Prostate gland (tissue), 2 donors: ENCODE data around the gene KIAA1755.

Source experiments
- CTCF ChIP-seq, 4 experiments: fragments of 200-600 bp in 2 of 4; fragments of 450-650 bp in 2 of 4; sonication (generic) in 2 of 4; IDR thresholded peaks; 1 replicate in 3 of 4; 2 replicates in 1 of 4; pipeline ENCODE4 v1.5.1; 2016 to 2019; ENCODE audit warnings: antibody characterized with exemption in 4 of 4, mild to moderate bottlenecking in 2 of 4, moderate library complexity in 2 of 4
- POLR2A ChIP-seq: fragments of 450-650 bp; IDR thresholded peaks from one replicate; pipeline ENCODE4 v1.6.1; 2016; ENCODE audit warnings: antibody characterized with exemption, mild to moderate bottlenecking
- POLR2AphosphoS5 ChIP-seq: sonication (generic); formaldehyde crosslinking; IDR thresholded peaks from one replicate; pipeline ENCODE4 v1.6.1; 2017; ENCODE audit warnings: antibody characterized with exemption

- TF ChIP-seq CTCF (IDR thresholded peaks at IDR 0.05), result no peak
- TF ChIP-seq POLR2A, result no peak
- no peak for TF ChIP-seq POLR2AphosphoS5
Measured at GRCh38 chr20:38301309-38301708, 40.8 kb upstream of the KIAA1755 start.
